Neural crest cell (in vitro differentiated cells): ENCODE results near the gene ZDHHC8. TPM values are rescaled to one million over a fixed set of nuclear protein-coding genes. Genes with fewer than 3 reads are reported as not detected.

ENCODE experiments used
- DNase-seq: peaks from one replicate; pipeline ENCODE4 v3.0.0; 2021; ENCODE audit warnings: low read depth, mixed read lengths, low spot score
- H3K27ac Mint-ChIP-seq: one replicate; pipeline ENCODE4 v1.8.0; 2021; ENCODE audit warnings: mild to moderate bottlenecking, mixed read lengths; ENCODE audit not compliant: unreplicated experiment
- H3K27me3 Mint-ChIP-seq: 2 replicates; pipeline ENCODE4 v1.8.0; 2021; ENCODE audit warnings: low read depth, mild to moderate bottlenecking, mixed read lengths
- H3K36me3 Mint-ChIP-seq: 2 replicates; pipeline ENCODE4 v1.8.0; 2021; ENCODE audit warnings: low read depth, mild to moderate bottlenecking, mixed read lengths
- H3K4me1 Mint-ChIP-seq: 2 replicates; pipeline ENCODE4 v1.8.0; 2021; ENCODE audit warnings: mixed read lengths
- H3K4me3 Mint-ChIP-seq: one replicate; pipeline ENCODE4 v1.8.0; 2021; ENCODE audit warnings: mild to moderate bottlenecking, mixed read lengths
- H3K9me3 Mint-ChIP-seq: 2 replicates; pipeline ENCODE4 v1.8.0; 2021; ENCODE audit warnings: mixed read lengths
- CTCF ChIP-seq: fragments of 200-600 bp; sonication (generic); conservative IDR thresholded peaks from 2 replicates; pipeline ENCODE4 v1.5.0; 2021; ENCODE audit warnings: antibody characterized with exemption, mild to moderate bottlenecking
- total RNA-seq: library from RNA; stranded (reverse); gene quantifications from 2 replicates; pipeline ENCODE4 v1.2.1, GENCODE V29; 2021

ZDHHC8 gene
- total RNA-seq, 1 donor from 2014 or later = 98.9 TPM

DNA sequence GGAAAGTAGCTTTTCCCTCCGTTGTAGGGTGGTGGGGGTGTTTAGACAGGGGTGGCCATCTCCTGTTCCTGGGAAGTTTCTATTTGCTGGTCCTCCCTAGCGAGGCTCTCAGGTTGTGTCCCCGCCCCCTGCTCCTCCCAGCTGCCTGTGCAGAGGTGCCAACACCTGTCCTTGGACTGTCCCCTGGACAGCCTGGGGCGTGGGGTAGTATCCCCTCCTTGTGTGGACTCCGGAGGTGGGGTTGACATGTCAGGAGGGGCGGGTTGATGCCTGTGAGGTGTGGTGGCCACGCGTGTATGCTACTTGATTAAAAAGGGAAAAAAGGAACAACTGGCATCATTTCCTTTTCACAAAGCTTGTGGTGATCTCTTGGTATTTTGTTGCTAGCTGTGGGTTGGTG, 30.0 kb upstream of the ZDHHC8 start:
- DNase-seq = no peak
- peaks cover 19% of the 10 kb centered on the region for H3K36me3 Mint-ChIP-seq

GRCh38 chr22:20102203-20102780, 29.3 kb upstream of the ZDHHC8 start:
- Mint-ChIP-seq H3K4me3 (no peak overlapping the region), H3K27me3 (no peaks in the 10 kb centered on the region), H3K36me3 (peaks cover 13% of the 10 kb centered on the region), H3K27ac (no peak overlapping the region), H3K9me3 (no peaks in the 10 kb centered on the region), H3K4me1 (no peaks in the 10 kb centered on the region)
- TF ChIP-seq CTCF = no peak
- no peak for DNase-seq

More for the DNA sequence above, 30.0 kb upstream of the ZDHHC8 start:
- H3K4me3 Mint-ChIP-seq = no peak overlapping the region
- H3K9me3 Mint-ChIP-seq = no peaks in the 10 kb centered on the region
- H3K27ac Mint-ChIP-seq = no peak overlapping the region
- TF ChIP-seq CTCF = no peak
- no peaks in the 10 kb centered on the region for H3K27me3 Mint-ChIP-seq
- no peaks in the 10 kb centered on the region for H3K4me1 Mint-ChIP-seq

DNA sequence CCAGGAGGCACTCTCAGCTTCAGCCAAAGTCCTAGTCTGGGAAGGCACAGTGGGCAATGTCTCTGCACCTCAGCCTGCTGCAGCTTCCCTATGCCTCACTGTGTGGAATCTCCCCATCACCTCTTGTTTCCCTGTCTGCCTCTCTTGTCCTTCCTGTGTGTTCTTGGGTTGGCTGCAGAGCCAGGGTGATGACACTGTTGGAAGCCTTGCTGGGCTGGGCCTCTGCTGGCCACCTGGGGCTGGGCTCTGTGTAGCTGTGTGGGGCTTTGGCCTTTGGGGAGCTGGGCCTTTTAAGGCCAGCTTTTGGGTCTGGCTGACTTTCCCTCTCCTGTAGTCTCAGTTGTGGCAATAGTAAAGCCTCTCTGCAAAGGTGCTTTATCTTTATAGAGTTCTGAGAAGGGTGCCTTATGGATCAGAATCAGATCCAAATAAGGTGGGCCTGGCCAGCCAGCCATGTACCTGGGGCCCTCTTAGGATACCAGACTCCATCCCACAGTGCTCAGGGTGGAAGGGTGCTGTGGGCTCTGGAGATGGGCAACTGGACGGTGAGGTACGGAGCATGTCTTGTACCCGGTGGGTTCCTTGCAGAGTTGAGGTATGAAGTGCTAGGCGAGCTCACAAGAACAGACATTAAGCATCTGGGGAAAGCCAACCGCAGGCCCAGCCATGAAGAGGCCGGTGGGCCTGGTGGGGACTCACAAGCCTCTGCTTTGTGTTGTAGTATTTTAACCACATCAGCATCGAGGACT, 26.0 kb upstream of the ZDHHC8 start:
- no peak for DNase-seq
- no peak overlapping the region for H3K27ac Mint-ChIP-seq
- H3K27me3 Mint-ChIP-seq = peaks cover 5% of the 10 kb centered on the region
- no peak overlapping the region for H3K4me3 Mint-ChIP-seq
- no peak for TF ChIP-seq CTCF
- H3K4me1 Mint-ChIP-seq = no peaks in the 10 kb centered on the region
- no peaks in the 10 kb centered on the region for H3K9me3 Mint-ChIP-seq
- H3K36me3 Mint-ChIP-seq = peaks cover 13% of the 10 kb centered on the region

GRCh38 chr22:20106205-20106848, 25.3 kb upstream of the ZDHHC8 start:
- Mint-ChIP-seq H3K27ac (no peak overlapping the region), H3K27me3 (peaks cover 9% of the 10 kb centered on the region), H3K36me3 (peaks cover 13% of the 10 kb centered on the region), H3K4me1 (peaks cover 6% of the 10 kb centered on the region), H3K4me3 (no peak overlapping the region), H3K9me3 (no peaks in the 10 kb centered on the region)
- no peak for DNase-seq
- TF ChIP-seq CTCF = no peak

GRCh38 chr22:20106849-20107237, 24.8 kb upstream of the ZDHHC8 start:
- no peak for TF ChIP-seq CTCF
- Mint-ChIP-seq H3K36me3 (peaks cover 13% of the 10 kb centered on the region), H3K27ac (no peak overlapping the region), H3K4me1 (peaks cover 7% of the 10 kb centered on the region), H3K27me3 (peaks cover 9% of the 10 kb centered on the region), H3K9me3 (no peaks in the 10 kb centered on the region), H3K4me3 (no peak overlapping the region)
- no peak for DNase-seq
